GM19238 (cell line): Measurements from ENCODE around the gene MYLK.

Experiments
- DNase-seq: peaks from one replicate; pipeline ENCODE4 v3.0.0; 2011; ENCODE audit warnings: low spot score; ENCODE audit not compliant: insufficient read length

The MYLK gene

GRCh38 chr3:123774474-123774873 lies 109.7 kb downstream of the MYLK start:
- DNase-seq, result no peak

GRCh38 chr3:123773681-123774431 lies 110.3 kb downstream of the MYLK start:
- DNase-seq, result no peak

DNA sequence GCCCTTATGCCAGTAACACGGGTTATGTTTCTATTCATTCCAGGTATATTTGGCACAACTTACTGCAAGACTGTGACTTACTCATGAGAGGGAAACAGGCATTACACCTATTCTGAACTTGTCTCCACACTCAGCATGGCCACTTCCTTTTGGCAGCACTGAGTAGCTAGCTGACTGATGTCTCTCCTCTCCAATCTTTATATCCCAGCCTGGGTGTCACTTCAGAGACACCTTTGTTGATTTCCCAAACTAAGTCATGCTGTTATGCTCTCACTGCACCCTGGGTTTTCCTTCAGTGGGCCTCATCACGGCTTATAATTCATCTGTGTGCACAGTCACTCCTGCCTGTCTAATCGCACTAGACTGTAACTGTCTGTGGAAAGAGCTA lies 114.8 kb downstream of the MYLK start:
- DNase-seq, result no peak

DNA sequence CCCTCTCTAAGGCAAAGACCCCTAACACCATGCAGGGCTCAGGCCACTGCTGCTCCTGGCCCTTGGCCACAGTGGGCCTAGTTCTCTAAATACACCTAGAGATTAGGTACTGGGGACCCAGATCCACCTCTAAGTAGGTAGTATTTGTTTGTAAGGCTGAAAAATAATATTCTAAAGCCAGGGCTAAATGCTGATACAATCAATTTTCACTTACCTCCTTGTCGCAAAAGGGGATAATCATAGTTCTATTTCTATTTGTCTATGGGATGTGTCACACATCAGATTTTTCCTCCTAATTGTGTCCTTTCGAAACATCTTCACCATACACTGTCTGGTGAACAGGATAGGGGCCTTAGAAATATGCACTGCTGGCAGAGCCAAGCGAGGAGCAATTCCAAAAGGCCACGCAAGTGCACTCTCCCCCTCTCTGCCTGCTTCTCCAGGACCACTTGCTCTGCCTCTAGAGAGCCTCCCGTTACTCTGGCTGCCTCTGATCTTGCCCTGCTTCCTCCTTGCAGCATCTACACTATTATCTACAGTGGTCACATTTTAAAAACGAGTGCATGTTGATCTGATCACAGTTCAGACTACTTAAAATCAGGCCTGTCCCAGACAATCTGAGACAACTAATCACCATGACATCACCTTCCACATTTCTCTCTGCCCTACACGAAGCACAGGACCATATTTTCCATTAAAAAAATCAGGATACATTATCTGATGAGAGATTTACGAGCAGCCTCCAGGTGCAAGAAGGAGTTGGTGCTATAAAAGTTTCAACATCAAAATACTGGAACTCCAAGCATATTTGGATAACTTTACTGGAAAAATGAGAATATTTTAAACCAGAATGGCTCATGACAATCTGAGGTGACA lies 115.4 kb downstream of the MYLK start:
- no peak for DNase-seq

DNA sequence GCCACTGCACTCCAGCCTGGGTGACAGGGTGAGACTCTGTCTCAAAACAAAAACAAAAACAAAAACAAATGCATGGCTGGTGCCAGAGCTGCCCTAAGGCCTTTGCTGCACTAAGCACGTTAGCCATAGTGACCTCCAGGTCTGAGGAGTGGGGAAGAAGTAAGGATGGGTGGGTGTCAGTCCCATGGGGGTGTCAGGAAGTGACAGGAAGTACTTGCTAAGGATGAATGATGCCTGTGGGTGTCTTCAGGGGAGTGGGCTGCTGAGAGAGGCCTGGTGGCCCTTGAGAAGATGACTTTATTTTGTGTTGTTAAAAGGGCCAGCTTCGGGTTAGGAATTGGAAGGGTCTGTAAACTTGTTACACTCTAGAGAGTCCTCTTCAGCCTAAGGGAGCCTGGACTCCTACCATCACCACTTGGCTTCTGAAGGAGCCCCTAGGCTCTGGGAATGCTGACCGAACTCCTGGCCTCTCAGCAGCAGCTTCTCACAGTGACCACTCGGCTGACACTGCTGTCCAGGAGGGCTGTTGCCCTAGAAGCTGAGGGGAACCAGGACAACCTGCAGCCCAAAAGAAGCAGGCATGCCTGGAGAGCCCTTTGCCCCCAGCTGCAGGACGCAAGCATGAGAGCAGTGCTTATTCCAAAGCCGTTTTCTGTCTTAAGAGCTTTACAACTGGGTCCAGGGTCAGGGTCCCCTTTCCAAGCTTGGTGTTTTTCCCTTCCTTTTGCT lies 116.4 kb downstream of the MYLK start:
- no peak for DNase-seq

DNA sequence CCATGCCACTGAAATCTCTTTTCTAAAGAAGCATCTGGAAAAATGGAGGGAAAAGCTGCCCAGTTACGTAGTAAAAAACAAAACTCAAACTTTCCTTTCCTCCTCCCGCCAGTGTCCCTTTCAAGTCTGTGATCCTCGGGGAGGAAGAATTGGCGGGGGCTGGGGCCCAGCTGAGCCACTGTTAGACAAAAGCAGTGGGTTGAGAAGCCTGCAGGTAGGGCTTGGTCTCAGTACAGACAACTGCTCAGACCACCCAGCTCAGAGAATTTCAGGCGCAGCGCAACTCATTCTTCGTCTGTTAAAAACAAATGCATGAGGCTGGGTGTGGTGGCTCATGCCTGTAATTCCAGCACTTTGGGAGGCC lies 117.1 kb downstream of the MYLK start:
- DNase-seq, result no peak

GRCh38 chr3:123766193-123767008 lies 117.7 kb downstream of the MYLK start:
- no peak for DNase-seq

- no peak for DNase-seq
These were observed 118.5 kb downstream of the MYLK start for GRCh38 chr3:123765475-123766128.

DNA sequence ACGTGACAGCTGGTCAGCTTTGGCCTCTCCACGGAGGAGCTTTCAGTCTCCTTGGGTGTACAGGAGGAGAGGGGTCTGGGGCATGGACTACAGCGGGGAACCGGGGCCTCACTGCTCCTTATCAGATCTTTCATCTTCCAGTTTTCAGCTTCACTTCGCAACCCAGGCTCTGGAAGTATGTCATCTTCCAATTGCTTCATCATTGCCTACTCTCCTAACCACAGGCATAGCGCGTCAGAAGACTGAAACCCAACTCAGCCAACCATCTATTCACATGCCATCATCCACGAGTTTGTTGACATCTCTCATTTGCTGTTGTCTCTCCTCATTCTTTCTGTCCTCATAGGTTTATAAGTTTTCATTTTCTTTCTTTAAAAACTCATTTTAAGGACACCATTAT lies 119.5 kb downstream of the MYLK start:
- DNase-seq, result no peak

DNA sequence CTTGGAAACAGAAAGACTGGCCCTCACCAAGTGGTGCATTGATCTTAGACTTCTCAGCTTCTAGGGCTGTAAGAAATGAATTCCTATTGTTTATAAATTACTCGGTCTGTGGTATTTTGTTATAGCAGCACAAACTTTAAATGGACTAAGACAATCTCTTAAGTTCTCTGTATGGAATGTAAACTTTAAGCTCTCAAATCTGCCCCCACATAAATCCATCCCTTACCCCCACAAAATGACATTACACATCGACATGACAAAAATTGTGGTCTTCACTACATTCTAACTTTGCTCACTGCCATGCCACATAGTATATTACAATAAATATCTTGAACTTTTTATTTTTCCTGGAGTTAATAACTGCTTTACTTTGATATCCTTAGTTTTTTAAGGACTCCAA lies 121.3 kb downstream of the MYLK start:
- no peak for DNase-seq

GRCh38 chr3:123760817-123761216 lies 123.3 kb downstream of the MYLK start:
- no peak for DNase-seq

GRCh38 chr3:123759871-123760270 lies 124.3 kb downstream of the MYLK start:
- no peak for DNase-seq

DNA sequence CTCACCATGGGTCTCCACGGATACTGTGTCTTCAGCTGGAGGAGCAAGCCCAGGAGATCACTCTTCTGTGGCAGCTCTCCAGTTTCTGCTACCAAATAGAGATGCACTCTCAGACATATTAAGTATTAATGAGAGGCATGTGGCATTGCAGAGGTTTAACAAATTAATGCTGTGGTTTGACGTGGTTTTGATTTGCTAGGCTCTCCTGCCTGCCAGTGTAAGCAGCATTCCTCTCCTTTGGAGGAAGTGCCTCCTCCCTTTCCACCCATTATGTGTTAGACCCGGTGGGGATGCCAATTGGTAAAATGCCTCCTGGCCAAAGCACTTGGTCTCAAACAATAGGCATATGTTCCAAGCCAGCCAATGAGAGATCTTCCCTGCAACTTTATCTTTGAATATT lies 124.8 kb downstream of the MYLK start:
- no peak for DNase-seq

- no peak for DNase-seq
These were observed 126.0 kb downstream of the MYLK start for GRCh38 chr3:123758081-123758564.

- DNase-seq, result no peak
These were observed 126.7 kb downstream of the MYLK start for GRCh38 chr3:123757281-123757940.

DNA sequence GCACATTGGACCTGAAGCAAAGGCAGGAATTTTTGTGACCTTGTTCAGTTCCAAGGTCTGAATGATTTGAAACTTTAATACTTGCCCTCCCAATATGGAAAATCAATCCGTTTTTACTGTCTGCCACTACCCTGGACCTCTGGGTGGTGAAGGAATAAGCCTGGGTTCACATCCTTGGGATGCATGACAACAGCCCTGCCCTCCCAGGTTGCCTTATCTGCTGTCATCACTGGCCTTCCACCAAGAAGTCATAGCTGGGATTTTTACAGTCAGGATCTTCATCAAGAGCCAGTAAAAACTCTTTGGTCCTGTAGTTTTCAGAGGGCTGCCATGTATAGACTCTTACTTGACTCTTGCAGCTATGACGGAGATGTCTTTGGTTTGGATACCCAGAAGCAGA lies 128.6 kb downstream of the MYLK start:
- DNase-seq, result no peak

- DNase-seq, result no peak
These were observed 129.0 kb downstream of the MYLK start for GRCh38 chr3:123755085-123755484.

DNA sequence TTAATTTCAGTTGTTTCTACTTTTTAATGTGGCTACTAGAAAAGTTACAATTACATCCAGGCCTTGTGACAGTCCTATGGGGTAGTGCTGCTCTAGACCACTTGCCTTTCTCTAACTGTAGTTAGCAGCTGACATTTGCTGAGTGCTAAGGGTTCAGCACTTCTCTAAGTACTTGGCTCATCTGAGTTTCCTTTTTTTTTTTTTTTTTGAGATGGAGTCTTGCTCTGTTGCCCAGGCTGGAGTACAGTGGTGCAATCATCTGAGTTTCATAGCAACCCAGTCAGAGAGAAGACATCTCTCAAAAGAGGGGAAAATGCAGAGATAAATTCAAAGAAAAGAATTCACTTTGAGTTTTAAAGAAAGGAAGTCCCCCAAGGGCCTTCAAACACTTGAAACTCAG lies 130.8 kb downstream of the MYLK start:
- DNase-seq, result no peak

DNA sequence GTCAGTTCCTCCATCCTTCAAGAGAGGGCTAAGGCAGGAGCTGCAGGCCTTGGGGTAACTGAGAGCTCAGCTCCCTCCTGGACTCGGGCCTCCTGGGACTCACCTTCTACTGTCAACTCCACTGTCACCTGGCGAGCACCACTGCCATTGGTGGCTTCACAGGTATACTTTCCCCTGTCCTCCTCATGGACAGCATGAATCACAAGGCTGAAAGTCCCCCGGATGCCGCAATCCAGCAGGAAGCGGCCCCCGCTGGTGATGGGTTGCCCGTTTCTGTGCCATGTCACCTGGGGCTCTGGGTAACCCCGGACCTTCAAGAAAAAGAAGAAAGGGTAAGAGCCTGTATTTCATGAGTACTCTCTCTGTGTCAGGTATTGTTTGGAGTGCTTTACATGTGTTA lies 131.9 kb downstream of the MYLK start:
- DNase-seq, result no peak

GRCh38 chr3:123751433-123751832 lies 132.7 kb downstream of the MYLK start:
- DNase-seq, result no peak
